Activated naive CD8-positive, alpha-beta T cell treated with anti-CD3 and anti-CD28 coated beads, Interleukin-2, amount 50 U/mL, for 24 hours (primary cell): Measurements from ENCODE around the gene RPS2.
"Not testable (repeated sequence)": the region's sequence is repeated elsewhere in the genome, so short reads cannot be mapped to it uniquely, and the experiment has no call there.

Source experiments
- ATAC-seq: fragments of 150-1000 bp; cut with Tn5 transposase; one replicate; pipeline ENCODE4 v1.10.0; 2021
- DNase-seq: peaks from one replicate; pipeline ENCODE4 v3.0.0; 2021
- H3K27ac Mint-ChIP-seq: one replicate; pipeline ENCODE4 v1.8.0; 2021; ENCODE audit warnings: mild to moderate bottlenecking, mixed read lengths
- H3K27me3 Mint-ChIP-seq: one replicate; pipeline ENCODE4 v1.8.0; 2021; ENCODE audit warnings: mixed read lengths
- H3K36me3 Mint-ChIP-seq: one replicate; pipeline ENCODE4 v1.8.0; 2021; ENCODE audit warnings: low read depth, mixed read lengths
- H3K4me1 Mint-ChIP-seq: one replicate; pipeline ENCODE4 v1.8.0; 2021; ENCODE audit warnings: mixed read lengths
- H3K4me3 Mint-ChIP-seq: one replicate; pipeline ENCODE4 v1.8.0; 2021; ENCODE audit warnings: mild to moderate bottlenecking, moderate library complexity, mixed read lengths
- H3K9me3 Mint-ChIP-seq: one replicate; pipeline ENCODE4 v1.8.0; 2021; ENCODE audit warnings: mixed read lengths

The RPS2 gene

DNA sequence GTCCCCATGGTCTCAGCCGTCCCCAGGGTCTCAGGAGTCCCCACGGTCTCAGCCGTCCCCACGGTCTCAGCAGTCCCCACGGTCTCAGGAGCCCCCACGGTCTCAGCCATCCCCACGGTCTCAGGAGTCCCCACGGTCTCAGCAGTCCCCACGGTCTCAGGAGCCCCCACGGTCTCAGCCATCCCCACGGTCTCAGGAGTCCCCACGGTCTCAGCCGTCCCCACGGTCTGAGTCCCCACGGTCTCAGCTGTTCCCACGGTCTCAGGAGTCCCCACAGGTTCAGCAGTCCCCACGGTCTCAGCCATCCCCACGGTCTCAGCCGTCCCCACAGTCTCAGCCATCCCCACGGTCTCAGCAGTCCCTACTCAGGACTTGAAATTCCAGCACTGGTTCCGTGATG, 44.5 kb downstream of the RPS2 start:
- not testable (repeated sequence) for ATAC-seq

DNA sequence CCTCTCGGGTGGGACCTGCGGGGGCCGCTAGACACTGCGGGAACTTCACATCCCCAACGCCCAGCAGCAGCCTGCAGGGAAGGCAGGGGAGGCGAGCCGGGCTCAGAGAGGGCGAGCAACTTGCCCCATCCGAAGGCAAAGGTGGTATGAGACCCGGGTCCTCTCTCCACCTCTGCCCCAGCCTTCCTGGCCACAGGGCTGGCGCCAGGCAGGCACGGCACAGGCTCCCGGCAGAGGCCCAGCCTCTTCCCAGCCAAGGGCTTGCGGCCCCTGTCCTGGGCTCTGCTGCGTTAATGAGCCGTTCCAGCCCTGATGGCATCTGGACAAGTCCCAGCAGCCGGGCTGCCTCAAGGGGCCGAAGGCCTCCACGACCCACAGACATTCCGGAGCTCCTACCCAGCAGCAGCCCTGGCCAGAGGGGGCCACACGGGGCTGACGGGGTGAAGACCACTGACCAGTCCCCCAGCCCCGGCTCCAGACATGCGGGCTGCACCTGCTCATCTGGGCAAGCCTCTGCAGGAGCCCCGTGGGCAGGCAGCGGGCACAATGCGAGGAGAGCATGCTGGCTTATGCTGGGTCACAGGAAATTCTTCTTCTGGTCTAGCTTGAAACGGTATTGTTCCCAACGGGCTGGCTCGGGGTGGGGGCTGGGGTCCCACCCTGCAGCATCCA, 45.2 kb downstream of the RPS2 start:
- no peaks in the 10 kb centered on the region for H3K36me3 Mint-ChIP-seq
- H3K9me3 Mint-ChIP-seq, result no peaks in the 10 kb centered on the region
- no peak overlapping the region for H3K4me3 Mint-ChIP-seq
- H3K27ac Mint-ChIP-seq, result no peak overlapping the region
- no peaks in the 10 kb centered on the region for H3K4me1 Mint-ChIP-seq
- no peak for ATAC-seq
- no peak for DNase-seq
- H3K27me3 Mint-ChIP-seq, result peaks cover 65% of the 10 kb centered on the region

More for the DNA sequence above, 44.5 kb downstream of the RPS2 start:
- H3K27ac Mint-ChIP-seq, H3K9me3 Mint-ChIP-seq, H3K4me3 Mint-ChIP-seq, DNase-seq, H3K36me3 Mint-ChIP-seq, H3K4me1 Mint-ChIP-seq: not testable (repeated sequence)
- H3K27me3 Mint-ChIP-seq, result peaks cover 66% of the 10 kb centered on the region

DNA sequence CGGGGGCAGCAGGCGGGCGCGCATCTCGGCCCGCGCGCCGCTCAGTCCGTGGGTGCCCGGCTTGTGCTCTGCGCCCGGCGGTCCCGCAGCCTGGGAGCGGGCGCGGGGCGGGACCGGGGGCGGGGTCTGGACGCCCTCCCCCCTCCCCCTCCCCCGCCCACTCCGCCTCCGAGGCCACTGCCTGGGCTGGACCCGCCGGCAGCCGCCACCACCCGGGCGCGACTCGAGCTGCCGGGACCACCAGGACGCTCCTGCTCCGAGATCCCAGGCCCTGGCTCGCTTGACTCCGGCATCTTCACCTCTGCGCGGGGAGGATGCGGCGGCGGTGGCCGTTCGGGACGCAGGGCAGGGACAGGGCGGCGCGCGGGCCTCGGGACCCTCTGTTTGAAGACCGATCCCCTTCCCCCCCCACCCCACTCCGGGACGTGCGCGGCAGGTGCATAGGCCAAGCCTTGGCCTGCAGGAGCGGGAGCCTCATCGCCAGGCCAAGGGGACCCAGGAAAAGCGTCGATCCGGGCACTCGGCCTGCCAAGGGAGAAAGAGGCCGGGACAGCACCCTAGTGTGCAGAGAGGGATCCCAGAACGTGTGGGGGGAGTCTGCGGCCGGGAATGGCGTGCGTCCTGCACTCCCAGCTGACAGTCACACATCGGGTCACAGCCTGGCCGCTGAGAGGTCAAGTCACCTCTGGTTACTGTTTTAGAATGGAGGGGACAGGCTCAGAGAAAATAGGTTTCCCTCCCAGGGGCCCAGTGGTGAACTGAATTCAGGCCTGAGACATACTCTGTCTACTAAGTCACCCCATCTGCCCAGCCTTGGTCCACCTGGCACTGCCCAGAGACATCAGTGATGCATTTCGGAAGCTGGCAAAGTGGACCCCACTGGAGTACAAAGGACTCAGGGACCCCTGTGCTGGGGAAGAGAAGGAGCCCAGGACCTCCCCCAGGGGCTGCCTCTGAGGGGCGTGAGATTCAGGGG, 46.0 kb downstream of the RPS2 start, which contains the start of gene HS3ST6:
Gene HS3ST6, minus strand, starts transcription at position 65 of the 976 bp plus-strand sequence. CDS start 92 bp downstream, outside the sequence.
- Mint-ChIP-seq H3K4me1 (no peaks in the 10 kb centered on the region), H3K36me3 (no peaks in the 10 kb centered on the region), H3K27me3 (peaks cover 65% of the 10 kb centered on the region), H3K9me3 (no peaks in the 10 kb centered on the region), H3K4me3 (no peak within 1 kb of the TSS), H3K27ac (no peak within 1 kb of the TSS)
- ATAC-seq (no peak), DNase-seq (no peak)

DNA sequence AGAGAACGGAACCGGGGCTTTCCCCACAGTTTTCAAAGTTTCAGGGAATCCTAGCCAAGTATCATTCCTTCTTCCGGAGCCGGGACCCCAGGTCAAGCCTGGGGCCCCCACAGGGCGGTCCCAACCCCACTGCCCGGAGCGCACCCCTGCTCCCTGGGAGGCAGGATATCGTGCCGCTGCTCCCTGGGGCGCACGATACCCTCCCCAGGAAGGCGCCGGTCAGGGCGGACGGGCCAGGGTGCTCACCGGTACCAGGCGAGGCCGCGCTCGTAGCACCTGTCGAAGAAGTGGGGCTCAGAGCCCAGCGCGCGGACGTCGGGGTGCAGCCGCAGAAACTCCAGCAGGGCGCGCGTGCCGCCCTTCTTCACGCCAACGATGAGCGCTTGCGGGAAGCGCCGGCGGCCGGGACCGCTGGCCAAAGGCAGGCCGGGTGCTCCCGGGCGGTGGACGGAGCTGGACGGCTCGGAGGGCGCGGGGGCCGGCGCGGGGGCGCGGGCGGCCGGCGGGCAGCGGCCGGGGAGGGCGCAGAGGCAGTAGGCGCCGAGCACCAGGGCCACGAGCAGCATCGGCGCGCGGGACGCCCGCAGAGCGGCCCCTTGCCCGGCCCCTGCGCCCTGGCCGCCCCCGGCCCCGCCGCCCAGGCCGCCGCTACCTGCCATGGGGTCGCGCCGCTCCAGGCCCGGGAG, 46.8 kb downstream of the RPS2 start:
- Mint-ChIP-seq H3K4me3 (no peak overlapping the region), H3K27me3 (peaks cover 57% of the 10 kb centered on the region), H3K9me3 (no peaks in the 10 kb centered on the region), H3K36me3 (no peaks in the 10 kb centered on the region), H3K27ac (no peak overlapping the region), H3K4me1 (no peaks in the 10 kb centered on the region)
- ATAC-seq (no peak), DNase-seq (no peak)

DNA sequence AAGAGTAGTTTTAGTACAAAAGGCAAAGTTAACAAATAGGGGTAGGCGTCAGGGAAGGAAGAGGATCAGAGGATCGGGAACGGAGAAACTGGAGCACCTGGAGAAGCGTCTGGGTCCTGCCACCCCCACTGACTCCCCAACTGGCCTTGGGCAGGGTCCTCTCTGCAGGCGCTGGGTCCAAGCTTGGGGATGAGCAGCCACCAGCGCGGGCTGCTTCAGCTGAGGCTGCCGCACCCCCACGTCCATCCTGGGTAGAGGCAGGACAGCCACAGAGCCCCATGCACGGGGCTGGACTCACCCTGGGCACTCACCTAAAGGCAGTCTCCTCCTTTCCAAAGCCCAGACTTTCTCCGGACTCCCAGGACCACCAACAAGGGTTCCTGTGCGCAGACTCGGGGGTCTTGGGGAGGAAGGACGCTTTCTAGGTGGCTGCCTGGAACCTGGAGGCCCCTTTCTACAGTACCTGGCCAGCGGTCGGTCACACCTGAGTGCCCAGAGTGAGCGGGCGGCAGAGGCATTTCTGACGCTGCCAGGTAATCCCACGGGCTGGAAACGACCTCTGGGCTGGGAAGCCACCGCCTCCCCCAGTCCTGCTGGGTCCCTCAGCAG, 47.5 kb downstream of the RPS2 start:
- Mint-ChIP-seq H3K4me1 (no peaks in the 10 kb centered on the region), H3K36me3 (no peaks in the 10 kb centered on the region), H3K27me3 (peaks cover 51% of the 10 kb centered on the region), H3K27ac (no peak overlapping the region), H3K9me3 (no peaks in the 10 kb centered on the region), H3K4me3 (no peak overlapping the region)
- ATAC-seq (no peak), DNase-seq (no peak)

DNA sequence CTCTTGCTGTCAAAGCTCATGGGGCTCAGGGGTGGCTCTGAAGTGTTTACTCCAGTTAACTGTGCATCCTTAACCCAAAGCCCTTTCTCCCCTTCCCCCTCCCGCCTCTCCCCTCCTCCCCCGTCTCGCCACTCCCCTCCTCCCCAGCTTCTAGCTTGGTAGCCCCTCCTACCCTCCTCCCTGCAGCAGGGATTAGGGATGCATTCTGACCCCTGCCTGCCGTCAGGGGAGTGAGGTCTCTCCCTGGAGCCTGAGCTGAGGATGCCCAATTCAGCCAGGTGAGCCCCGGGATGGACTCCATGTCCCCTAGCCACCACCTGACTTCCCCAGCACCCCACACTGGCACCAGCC, 48.0 kb downstream of the RPS2 start:
- Mint-ChIP-seq H3K4me1 (no peaks in the 10 kb centered on the region), H3K27me3 (peaks cover 47% of the 10 kb centered on the region), H3K9me3 (no peaks in the 10 kb centered on the region), H3K4me3 (no peak overlapping the region), H3K27ac (no peak overlapping the region), H3K36me3 (no peaks in the 10 kb centered on the region)
- no peak for DNase-seq
- no peak for ATAC-seq

DNA sequence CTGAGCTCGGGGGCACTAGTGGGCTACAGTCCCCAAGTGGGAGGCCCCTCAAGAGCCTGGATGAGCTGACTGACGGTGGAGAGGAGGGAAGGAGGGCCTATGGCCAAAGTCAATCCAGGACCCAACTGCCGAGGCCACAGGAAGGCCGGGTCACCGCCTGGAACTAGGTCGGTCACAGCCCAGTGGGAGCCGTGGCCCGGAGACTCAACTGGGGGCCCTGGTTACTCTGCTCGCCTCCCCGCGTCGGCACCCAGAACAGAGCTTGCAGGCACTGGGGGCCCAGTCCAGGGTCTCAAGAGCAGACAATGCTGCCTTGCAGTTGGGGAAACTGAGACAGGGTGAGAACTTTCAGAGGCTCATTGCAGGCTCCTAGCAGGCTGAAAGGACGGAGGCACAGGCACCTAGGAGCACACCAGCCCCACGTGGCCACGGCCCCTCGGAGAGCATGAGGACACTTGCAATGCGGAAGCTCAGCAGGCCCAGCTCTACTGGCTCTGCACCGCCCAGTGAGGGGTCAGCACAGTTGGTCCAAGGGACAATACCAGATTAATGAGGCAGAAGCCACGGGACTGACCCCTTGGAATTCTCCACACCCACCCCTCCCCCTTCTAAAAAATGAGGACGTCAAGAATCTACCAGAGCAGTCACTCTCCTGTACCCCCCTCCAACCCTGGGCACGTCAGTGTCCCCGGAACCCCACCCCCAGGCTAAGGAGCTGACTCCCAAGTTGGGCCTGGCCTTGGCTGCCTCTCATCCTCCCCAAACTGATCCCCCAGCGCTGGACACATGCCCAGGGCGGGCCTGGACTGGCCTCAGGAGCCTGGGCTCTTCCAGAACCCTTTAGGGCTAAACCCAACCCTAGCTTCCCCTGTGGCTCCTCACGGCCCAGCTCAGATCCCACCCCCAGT, 48.6 kb downstream of the RPS2 start:
- no peak for DNase-seq
- Mint-ChIP-seq H3K4me1 (no peaks in the 10 kb centered on the region), H3K27ac (no peak overlapping the region), H3K4me3 (no peak overlapping the region), H3K9me3 (no peaks in the 10 kb centered on the region), H3K27me3 (peaks cover 40% of the 10 kb centered on the region), H3K36me3 (no peaks in the 10 kb centered on the region)
- no peak for ATAC-seq

DNA sequence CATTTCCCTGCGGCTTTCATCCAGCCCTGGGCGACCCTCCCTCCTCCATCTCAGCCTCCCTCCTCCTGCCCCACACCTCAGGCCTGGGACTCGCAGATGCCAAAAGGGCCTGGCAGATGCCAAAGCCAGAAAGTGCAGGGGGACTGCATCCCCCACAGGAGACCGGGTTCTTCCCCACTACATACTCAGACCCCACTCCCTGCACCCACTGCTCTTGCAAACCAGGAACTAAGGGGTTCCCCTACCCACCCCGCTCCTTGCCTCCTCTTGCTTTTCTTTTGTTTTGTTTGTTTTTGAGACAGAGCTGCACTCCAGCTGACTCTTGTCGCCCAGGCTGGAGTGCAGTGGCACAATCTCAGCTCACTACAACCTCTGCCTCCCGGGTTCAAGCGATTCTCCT, 49.6 kb downstream of the RPS2 start:
- H3K27ac Mint-ChIP-seq, result no peak overlapping the region
- DNase-seq (no peak), ATAC-seq (no peak)

DNA sequence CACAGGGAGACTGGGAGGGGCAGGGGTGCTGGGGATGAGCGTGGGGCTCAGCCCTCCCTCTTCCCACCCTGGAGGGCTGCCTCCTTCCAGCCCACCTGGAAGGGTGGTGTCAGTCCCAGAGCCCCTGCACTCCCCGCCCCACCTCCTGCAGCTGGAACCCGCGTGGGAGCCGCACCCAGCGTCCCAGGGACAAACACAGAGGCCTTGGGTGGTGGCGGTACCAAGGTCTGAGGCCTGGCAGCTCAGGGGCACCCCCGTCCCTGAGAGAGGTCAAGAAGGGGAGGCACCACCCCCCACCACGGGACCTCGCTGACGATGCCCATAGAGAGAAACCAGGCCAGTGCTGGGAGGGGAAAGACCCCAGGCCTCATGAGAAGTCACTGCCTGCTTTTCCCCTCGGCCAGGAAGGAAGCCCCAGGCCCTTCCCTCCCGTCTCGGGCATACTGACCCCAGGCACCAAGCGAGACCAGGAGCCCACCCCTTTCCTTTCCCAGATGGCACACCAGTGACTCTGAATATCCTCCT, 50.5 kb downstream of the RPS2 start:
- no peak overlapping the region for H3K27ac Mint-ChIP-seq
- DNase-seq, result no peak
- peaks cover 29% of the 10 kb centered on the region for H3K27me3 Mint-ChIP-seq
- no peaks in the 10 kb centered on the region for H3K4me1 Mint-ChIP-seq
- no peaks in the 10 kb centered on the region for H3K36me3 Mint-ChIP-seq
- no peak overlapping the region for H3K4me3 Mint-ChIP-seq
- ATAC-seq, result no peak
- H3K9me3 Mint-ChIP-seq, result no peaks in the 10 kb centered on the region

More for the DNA sequence above, 49.6 kb downstream of the RPS2 start:
- Mint-ChIP-seq H3K9me3 (no peaks in the 10 kb centered on the region), H3K4me1 (no peaks in the 10 kb centered on the region), H3K36me3 (no peaks in the 10 kb centered on the region), H3K4me3 (no peak overlapping the region), H3K27me3 (peaks cover 32% of the 10 kb centered on the region)

DNA sequence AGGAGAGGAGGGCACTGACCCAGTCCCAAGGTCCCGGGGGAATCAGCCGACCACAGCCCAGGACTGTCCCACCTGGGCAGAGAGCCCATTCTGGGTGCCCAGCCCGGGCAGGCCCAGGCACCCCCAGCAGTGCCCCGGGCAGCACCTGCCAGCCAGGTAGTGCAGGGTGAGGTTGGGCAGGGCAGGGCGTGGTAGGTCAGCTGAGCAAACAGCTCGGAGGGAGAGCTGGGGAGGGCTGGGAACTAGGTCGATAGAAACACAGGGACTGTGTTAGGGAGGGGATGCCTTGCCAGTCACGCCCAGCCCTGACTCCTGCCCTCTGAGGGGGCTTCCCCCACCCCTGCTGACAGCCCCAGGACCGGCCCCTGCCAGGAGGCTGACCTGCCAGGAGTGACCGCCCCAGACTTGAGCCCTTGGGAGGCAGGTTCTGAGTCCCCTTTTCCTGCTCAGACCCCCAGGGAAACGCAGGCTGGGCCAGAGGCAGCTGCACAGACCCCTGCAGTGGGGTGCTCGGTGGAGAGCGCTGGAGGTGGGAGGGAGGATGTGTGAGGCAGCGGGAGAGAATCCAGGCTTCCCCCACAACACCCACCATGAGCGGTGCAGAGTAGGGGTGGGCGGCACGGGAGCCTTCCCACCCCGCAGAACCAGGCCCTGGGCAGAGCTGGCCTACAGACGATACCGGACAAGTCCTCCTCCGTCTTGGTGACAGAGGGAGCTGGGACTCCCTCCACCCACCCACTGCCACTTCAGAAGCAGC, 51.1 kb downstream of the RPS2 start:
- DNase-seq, result no peak
- Mint-ChIP-seq H3K9me3 (no peaks in the 10 kb centered on the region), H3K36me3 (no peaks in the 10 kb centered on the region), H3K27ac (no peak overlapping the region), H3K4me3 (no peak overlapping the region), H3K27me3 (peaks cover 26% of the 10 kb centered on the region), H3K4me1 (no peaks in the 10 kb centered on the region)
- ATAC-seq, result peak; percentile 17

DNA sequence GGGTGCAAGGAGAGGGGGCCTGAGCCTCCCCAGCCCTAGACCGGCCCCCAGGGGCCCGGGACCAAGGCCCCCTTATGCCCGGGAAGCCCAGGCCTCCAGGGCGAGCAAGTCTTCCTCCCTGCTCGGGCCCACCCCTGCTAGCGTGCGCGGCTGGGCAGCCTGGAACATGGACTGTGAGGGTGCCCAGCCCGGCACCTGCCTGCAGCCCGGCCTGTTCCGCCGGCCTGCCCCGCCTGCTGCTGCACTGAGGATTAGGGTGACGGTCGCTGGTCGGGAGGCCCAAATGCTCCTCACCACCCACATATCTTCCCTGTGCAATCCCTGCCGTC, 52.4 kb downstream of the RPS2 start:
- no peaks in the 10 kb centered on the region for H3K36me3 Mint-ChIP-seq
- H3K27ac Mint-ChIP-seq, result no peak overlapping the region
- H3K27me3 Mint-ChIP-seq, result peaks cover 23% of the 10 kb centered on the region
- no peaks in the 10 kb centered on the region for H3K4me1 Mint-ChIP-seq
- no peak overlapping the region for H3K4me3 Mint-ChIP-seq
- DNase-seq (no peak), ATAC-seq (no peak)
- no peaks in the 10 kb centered on the region for H3K9me3 Mint-ChIP-seq
